AG04449 (cell line): ENCODE measurements around the gene RPA3.

ENCODE experiments used
- CTCF ChIA-PET: fragments of 350-600 bp; formaldehyde crosslinking; extraction: SDS; loops from one replicate; lab custom pipeline; 2021; ENCODE audit warnings: antibody characterized with exemption; lab: Yijun Ruan, JAX
- POLR2A ChIA-PET: fragments of 400-600, 350-600 bp; formaldehyde crosslinking; extraction: SDS; loops from one replicate; lab custom pipeline; 2020; ENCODE audit warnings: antibody characterized with exemption, inconsistent platforms; lab: Yijun Ruan, JAX
- DNase-seq: peaks from one replicate; pipeline ENCODE4 v3.0.0-alpha.2; 2010; ENCODE audit warnings: low read depth, low spot score
- H3K4me3 ChIP-seq: 2 replicates; pipeline ENCODE4 v1.5.1; 2011; ENCODE audit warnings: low read depth, mild to moderate bottlenecking, control low read depth, low read length
- TF ChIP-seq, protein P1 (sequence below): IDR thresholded peaks from one replicate; pipeline ENCODE4 v1.5.1; 2011; ENCODE audit warnings: mild to moderate bottlenecking, moderate library complexity, low read length, control low read depth, inconsistent platforms; ENCODE audit not compliant: insufficient read depth; ENCODE audit errors: missing control alignments

The RPA3 gene

DNA sequence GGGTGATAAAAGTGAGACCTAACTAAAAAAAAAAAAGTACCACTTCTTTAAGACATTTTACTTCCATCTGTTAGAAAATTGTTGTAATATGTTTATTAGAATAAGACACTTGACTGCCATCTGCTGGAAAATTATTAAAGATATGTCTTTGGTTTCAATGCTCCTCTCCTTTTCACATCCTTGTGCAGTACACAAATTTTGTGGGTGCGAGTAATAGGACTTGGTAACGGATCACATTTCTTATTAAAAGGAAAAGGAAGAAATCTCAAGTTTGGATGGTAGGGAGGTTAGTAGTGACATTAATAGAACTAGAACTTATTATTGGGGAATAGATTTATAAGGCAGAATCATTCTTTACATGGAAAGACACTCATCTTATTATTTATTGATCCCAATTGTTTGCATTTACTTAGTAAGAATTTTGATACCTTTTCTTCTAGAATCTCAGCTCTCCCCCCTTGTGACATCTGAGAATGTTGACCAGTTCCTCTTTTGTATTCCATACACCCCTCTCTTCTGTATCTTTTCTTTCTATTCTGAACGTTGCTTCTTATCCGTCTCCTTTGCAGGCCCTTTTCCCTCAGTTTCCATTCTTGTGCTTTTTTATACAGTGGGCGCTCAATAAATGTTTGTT, 43.0 kb upstream of the RPA3 start:
- POLR2A ChIA-PET: no interaction called here
- CTCF ChIA-PET: interaction anchor here (0.7 to 8.7 kb wide), 16 partner anchors 10 to 456 kb away, joined by 3 to 144 read pairs (median 5); partner anchors contain the start of gene UMAD1
- no peak for DNase-seq

DNA sequence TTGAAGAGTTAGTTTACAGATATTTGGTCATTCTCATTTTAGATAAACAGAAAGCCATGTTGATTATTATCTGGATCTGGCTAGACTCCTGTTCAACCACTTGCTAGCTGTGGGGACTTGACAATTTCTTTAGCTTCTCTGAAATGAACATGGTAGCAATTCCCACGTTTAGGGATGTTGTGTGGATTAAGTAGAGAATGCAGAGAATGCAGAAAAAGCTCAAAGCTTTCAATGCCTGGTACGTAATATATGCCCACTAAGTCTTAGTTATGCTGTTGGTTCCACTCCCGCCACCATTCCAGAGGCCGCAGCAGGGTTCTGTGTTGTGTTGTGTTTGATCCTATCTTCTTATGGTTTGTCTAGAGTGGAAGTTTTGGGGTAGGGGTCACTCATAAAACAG, 39.2 kb upstream of the RPA3 start:
- DNase-seq: no peak
- TF ChIP-seq, protein P1, sequence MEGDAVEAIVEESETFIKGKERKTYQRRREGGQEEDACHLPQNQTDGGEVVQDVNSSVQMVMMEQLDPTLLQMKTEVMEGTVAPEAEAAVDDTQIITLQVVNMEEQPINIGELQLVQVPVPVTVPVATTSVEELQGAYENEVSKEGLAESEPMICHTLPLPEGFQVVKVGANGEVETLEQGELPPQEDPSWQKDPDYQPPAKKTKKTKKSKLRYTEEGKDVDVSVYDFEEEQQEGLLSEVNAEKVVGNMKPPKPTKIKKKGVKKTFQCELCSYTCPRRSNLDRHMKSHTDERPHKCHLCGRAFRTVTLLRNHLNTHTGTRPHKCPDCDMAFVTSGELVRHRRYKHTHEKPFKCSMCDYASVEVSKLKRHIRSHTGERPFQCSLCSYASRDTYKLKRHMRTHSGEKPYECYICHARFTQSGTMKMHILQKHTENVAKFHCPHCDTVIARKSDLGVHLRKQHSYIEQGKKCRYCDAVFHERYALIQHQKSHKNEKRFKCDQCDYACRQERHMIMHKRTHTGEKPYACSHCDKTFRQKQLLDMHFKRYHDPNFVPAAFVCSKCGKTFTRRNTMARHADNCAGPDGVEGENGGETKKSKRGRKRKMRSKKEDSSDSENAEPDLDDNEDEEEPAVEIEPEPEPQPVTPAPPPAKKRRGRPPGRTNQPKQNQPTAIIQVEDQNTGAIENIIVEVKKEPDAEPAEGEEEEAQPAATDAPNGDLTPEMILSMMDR: no peak
- CTCF ChIA-PET: interaction anchor here (1.0 to 8.7 kb wide), 3 partner anchors 12 to 219 kb away, joined by 3 to 144 read pairs (median 7); no protein-coding TSS in a partner anchor
- H3K4me3 ChIP-seq: no peak overlapping the region
- POLR2A ChIA-PET: no interaction called here

More for the DNA sequence above, 43.0 kb upstream of the RPA3 start:
- TF ChIP-seq, protein P1: no peak
- H3K4me3 ChIP-seq: peak overlapping the region; percentile 53

DNA sequence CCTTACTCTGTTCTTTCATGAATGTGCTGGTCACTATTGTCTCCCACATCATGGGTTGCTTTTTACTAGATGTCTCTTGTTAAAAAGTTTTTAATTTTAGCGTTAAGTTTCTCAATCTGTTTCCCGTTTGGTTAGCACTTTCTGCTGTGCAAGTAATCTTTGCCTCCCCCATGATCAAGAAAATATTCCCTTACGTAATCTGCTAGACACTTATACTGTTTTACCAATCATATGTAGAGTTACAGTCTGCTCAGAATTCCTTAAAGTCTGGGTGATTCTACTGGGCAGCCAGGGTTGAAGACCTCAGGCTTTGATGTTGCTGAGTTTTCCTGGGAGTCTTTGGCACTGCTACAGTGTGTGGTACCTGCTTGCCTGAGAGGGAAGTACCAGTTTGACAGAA, 38.2 kb upstream of the RPA3 start:
- POLR2A ChIA-PET: no interaction called here
- no peak overlapping the region for H3K4me3 ChIP-seq
- TF ChIP-seq, protein P1: no peak
- CTCF ChIA-PET: interaction anchor here (0.6 to 8.7 kb wide), 4 partner anchors 11 to 220 kb away, joined by 3 to 144 read pairs (median 5); no protein-coding TSS in a partner anchor
- DNase-seq: no peak

DNA sequence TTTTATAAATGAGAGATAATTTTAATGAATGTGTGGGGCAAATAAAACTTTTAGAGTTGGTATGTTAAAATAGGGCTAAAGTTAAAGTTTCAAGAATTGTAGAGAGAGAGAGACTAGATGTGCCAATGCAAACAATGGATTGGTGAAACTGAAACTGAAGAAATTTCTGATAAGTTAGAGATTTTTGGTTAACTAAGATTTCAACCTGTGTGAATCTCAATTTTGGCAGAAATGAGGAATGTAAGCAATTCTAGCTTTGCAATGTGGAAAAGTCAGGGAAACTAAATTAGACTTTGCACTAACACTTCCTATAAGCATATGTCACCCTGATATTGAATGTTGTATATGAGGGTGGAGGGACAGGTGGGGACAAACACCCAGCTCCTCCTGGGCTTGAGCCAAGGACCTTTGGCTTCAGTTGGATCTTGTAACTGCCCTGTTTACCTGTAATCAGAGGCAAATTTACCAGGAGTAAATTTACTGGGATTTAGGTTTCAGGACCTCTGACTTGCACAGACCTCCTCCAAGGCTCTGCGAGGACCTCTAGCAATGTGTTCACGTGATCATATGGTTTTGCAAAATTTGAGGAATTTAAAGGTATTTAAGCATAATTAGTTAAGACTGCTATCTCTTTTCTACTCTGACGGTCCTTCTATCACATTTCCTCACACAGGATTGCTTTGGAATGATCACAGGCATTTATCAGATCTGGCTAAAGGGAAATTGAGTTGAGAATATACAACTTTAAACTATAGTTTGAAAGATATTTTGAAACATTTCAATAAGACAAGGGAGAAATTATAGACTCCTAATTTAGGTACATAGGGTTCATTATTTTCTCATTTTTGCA, 33.1 kb upstream of the RPA3 start:
- H3K4me3 ChIP-seq: no peak overlapping the region
- CTCF ChIA-PET: interaction anchor here (2.8 to 3.0 kb wide), 2 partner anchors 9 to 70 kb away, joined by 11 to 15 read pairs; no protein-coding TSS in a partner anchor
- POLR2A ChIA-PET: no interaction called here
- DNase-seq: no peak
- TF ChIP-seq, protein P1: no peak

DNA sequence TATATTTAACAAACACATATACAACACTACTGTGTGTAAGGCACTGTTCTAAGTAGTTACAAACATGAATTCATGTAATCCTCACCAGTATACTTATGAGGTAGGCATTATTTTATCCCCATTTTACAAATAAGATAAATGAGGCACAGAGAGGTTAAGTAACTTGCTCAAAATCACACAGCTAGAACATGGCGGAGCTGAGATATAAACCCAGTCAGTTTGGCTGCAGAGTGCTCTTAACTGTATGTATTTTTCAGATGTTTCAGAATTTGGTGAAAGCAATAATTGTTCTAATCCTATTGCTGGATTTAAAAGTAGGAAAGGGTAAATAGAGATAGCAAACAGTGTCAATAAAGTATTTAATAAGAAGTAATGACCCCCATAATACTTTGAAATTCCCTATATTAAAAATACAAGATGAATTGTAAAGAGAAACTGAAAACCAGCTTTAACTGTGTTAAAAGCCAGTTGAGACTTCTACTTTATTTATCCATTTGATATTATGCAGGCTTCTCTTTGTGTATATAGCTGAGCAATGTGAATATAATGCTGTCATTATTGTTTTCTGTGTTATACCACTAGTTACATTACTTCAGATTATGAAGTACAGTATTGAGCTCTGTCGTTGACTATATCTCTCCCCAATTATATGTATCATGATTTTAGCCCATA, 32.3 kb upstream of the RPA3 start:
- ChIA-PET CTCF (interaction anchor here (2.8 to 3.0 kb wide), 2 partner anchors 10 to 70 kb away, joined by 11 to 15 read pairs; no protein-coding TSS in a partner anchor), POLR2A (no interaction called here)
- no peak for DNase-seq
- TF ChIP-seq, protein P1: no peak
- no peak overlapping the region for H3K4me3 ChIP-seq
